IMR-90 (cell line): ENCODE data around the gene LOXL3.

ENCODE experiments used
- CEBPB ChIP-seq: IDR thresholded peaks from 2 replicates; pipeline ENCODE4 v1.6.1; 2012; ENCODE audit warnings: low read depth, low read length, improper control_type of control experiment
- CHD1 ChIP-seq: IDR thresholded peaks from 2 replicates; pipeline ENCODE4 v1.6.1; 2012; ENCODE audit warnings: low read depth, low read length, improper control_type of control experiment
- FOS ChIP-seq: fragments of 150-350 bp; IDR thresholded peaks from 2 replicates; pipeline ENCODE4 v1.6.1; 2016; ENCODE audit warnings: low read depth, low read length
- MAFK ChIP-seq: IDR thresholded peaks from 2 replicates; pipeline ENCODE4 v1.6.1; 2012; ENCODE audit warnings: low read depth, low read length, improper control_type of control experiment
- MAZ ChIP-seq: IDR thresholded peaks from 2 replicates; pipeline ENCODE4 v1.6.1; 2012; ENCODE audit warnings: low read depth, mild to moderate bottlenecking, low read length, improper control_type of control experiment, moderate library complexity, borderline replicate concordance
- POLR2A ChIP-seq: IDR thresholded peaks from 2 replicates; pipeline ENCODE4 v1.6.1; 2012; ENCODE audit warnings: mild to moderate bottlenecking, low read depth, low read length
- RCOR1 ChIP-seq: IDR thresholded peaks from 2 replicates; pipeline ENCODE4 v1.6.1; 2012; ENCODE audit warnings: mild to moderate bottlenecking, low read length, improper control_type of control experiment; ENCODE audit not compliant: insufficient replicate concordance
- RFX5 ChIP-seq: IDR thresholded peaks from 2 replicates; pipeline ENCODE4 v1.8.0; 2012; ENCODE audit warnings: low read depth, mild to moderate bottlenecking, low read length, moderate library complexity
- TF ChIP-seq, protein P1 (sequence below): conservative IDR thresholded peaks from 2 replicates; pipeline ENCODE4 v1.5.1; 2012; ENCODE audit warnings: mild to moderate bottlenecking, low read depth, low read length, improper control_type of control experiment
- TF ChIP-seq, protein P2 (sequence below): fragments of 150-350 bp; IDR thresholded peaks from 2 replicates; pipeline ENCODE4 v1.6.1; 2017; ENCODE audit warnings: mild to moderate bottlenecking, antibody characterized with exemption, low read length, low read depth

DNA sequence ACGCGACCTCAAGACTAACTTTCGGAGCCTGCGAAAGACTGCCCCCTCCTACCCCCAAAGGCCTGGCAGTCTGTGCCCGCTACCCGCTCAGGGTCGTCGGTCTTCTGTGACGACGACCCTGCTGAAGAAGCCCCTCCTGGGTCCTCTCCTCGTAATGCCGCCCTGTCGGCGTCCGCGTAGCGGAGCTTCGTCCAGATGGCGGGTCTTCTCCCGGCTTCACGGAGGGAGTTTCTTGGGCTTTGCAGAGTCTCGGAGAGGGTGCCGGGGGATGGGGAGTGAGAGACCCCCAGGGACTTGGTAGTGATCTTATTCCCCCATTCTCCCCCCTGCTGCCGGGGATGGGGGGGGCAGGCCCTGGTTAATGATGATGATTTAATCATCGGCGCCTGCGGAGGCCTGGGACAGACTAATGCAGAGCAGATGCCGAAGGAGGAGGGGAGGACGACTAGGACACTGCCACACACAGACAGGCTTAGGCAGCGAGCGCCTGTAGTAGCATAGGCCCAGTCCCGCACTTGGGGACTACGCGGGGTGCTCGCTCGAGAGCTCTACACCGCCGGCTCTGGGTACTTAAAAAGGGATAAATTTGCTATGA, 45.7 kb downstream of the LOXL3 start:
- TF ChIP-seq CEBPB (no peak), POLR2A (no peak), RFX5 (no peak), MAFK (no peak), RCOR1 (no peak), FOS (no peak), MAZ (no peak; the same call in 1 of the 2 replicates), CHD1 (no peak)
- TF ChIP-seq, protein P1, sequence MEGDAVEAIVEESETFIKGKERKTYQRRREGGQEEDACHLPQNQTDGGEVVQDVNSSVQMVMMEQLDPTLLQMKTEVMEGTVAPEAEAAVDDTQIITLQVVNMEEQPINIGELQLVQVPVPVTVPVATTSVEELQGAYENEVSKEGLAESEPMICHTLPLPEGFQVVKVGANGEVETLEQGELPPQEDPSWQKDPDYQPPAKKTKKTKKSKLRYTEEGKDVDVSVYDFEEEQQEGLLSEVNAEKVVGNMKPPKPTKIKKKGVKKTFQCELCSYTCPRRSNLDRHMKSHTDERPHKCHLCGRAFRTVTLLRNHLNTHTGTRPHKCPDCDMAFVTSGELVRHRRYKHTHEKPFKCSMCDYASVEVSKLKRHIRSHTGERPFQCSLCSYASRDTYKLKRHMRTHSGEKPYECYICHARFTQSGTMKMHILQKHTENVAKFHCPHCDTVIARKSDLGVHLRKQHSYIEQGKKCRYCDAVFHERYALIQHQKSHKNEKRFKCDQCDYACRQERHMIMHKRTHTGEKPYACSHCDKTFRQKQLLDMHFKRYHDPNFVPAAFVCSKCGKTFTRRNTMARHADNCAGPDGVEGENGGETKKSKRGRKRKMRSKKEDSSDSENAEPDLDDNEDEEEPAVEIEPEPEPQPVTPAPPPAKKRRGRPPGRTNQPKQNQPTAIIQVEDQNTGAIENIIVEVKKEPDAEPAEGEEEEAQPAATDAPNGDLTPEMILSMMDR: no peak
- TF ChIP-seq, protein P2, sequence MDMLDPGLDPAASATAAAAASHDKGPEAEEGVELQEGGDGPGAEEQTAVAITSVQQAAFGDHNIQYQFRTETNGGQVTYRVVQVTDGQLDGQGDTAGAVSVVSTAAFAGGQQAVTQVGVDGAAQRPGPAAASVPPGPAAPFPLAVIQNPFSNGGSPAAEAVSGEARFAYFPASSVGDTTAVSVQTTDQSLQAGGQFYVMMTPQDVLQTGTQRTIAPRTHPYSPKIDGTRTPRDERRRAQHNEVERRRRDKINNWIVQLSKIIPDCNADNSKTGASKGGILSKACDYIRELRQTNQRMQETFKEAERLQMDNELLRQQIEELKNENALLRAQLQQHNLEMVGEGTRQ: no peak
